Smooth muscle cell (in vitro differentiated cells): ENCODE data around the gene ZBTB37. TPM values are rescaled to one million over a fixed set of nuclear protein-coding genes. Genes with fewer than 3 reads are reported as not detected.

Source experiments
- DNase-seq: peaks from one replicate; lab custom pipeline; 2025; ENCODE audit not compliant: unreplicated experiment; lab: John Stamatoyannopoulos, UW
- H2AFZ ChIP-seq: fragments of 200-600 bp; sonication (generic); 2 replicates; pipeline ENCODE4 v1.6.0; 2016; ENCODE audit warnings: antibody characterized with exemption, low read depth, mild to moderate bottlenecking
- H3F3A ChIP-seq: fragments of 200-600 bp; sonication (generic); 2 replicates; pipeline ENCODE4 v1.6.0; 2017; ENCODE audit warnings: antibody characterized with exemption, low read depth
- H3K27ac ChIP-seq: fragments of 200-600 bp; sonication (generic); 2 replicates; pipeline ENCODE4 v1.5.1; 2016; ENCODE audit warnings: low read depth, mild to moderate bottlenecking
- H3K27me3 ChIP-seq: fragments of 200-600 bp; sonication (generic); 2 replicates; pipeline ENCODE4 v1.6.1; 2016; ENCODE audit warnings: low read depth, mild to moderate bottlenecking
- H3K36me3 ChIP-seq: fragments of 200-600 bp; sonication (generic); 2 replicates; pipeline ENCODE4 v1.5.1; 2016; ENCODE audit warnings: low read depth
- H3K4me1 ChIP-seq: fragments of 200-600 bp; sonication (generic); 2 replicates; pipeline ENCODE4 v1.5.1; 2016; ENCODE audit warnings: low read depth
- H3K4me2 ChIP-seq: fragments of 200-600 bp; sonication (generic); 2 replicates; pipeline ENCODE4 v1.6.0; 2016; ENCODE audit warnings: mild to moderate bottlenecking
- H3K4me3 ChIP-seq: fragments of 200-600 bp; sonication (generic); 2 replicates; pipeline ENCODE4 v1.5.1; 2016; ENCODE audit warnings: mild to moderate bottlenecking
- H3K79me2 ChIP-seq: fragments of 200-600 bp; sonication (generic); 2 replicates; pipeline ENCODE4 v1.6.0; 2016; ENCODE audit warnings: low read depth, mild to moderate bottlenecking
- H3K9ac ChIP-seq: fragments of 200-600 bp; sonication (generic); 2 replicates; pipeline ENCODE4 v1.6.0; 2016; ENCODE audit warnings: low read depth
- H3K9me3 ChIP-seq: fragments of 200-600 bp; sonication (generic); replicated peaks from 2 replicates; pipeline ENCODE4 v1.5.1; 2016; ENCODE audit warnings: low read depth
- H4K20me1 ChIP-seq: fragments of 200-600 bp; sonication (generic); 2 replicates; pipeline ENCODE4 v1.6.0; 2016; ENCODE audit warnings: low read depth
- WGBS: methylation state at CpG from one replicate; pipeline ENCODE4 v1.1.7; 2016; ENCODE audit warnings: low lambda C conversion rate; 5-methylcytosine and 5-hydroxymethylcytosine counted together
- polyA plus RNA-seq: library from polyadenylated mRNA; unstranded; fragments of >200 nt; fragmentation: Nextera tagmentation; extraction: Ambion mirVana; gene quantifications from 2 replicates; pipeline ENCODE4 v1.2.1, GENCODE V29; 2016
- total RNA-seq: library from RNA; depleted of rRNA; stranded (reverse); fragments of >200 nt; gene quantifications from 2 replicates; pipeline ENCODE4 v1.2.3, GENCODE V29; 2014
- TF ChIP-seq, protein P1 (sequence below): fragments of 200-600 bp; sonication (generic); IDR thresholded peaks from 2 replicates; pipeline ENCODE4 v1.5.1; 2017; ENCODE audit warnings: borderline replicate concordance, mild to moderate bottlenecking, antibody characterized with exemption; ENCODE audit not compliant: insufficient read depth, poor library complexity, severe bottlenecking

Gene ZBTB37
- total and polyA plus RNA-seq, 2 experiments from 2014 or later: 0.77 to 6.6 TPM

DNA sequence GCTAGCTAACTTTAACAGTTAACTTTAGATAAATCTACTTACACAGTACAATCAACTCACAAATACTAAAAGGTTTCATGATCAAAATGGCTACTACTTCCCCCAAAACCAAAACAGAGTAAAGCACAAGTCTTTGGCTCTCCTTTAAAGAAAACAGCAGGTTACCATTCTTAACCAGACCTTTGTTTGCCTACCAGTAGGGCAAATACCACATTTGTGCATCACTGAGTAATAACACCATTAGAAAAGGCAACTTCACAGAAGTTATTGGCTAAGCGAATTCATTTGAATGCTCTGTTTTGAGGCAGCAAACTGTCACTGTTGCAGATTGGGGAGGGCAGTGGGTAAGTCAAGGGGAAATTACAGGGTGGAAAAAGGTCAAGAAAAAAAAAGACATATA is 66.3 kb downstream of the ZBTB37 start:
- H3K79me2 ChIP-seq: no peaks in the 10 kb centered on the region
- no peaks in the 10 kb centered on the region for H3K4me1 ChIP-seq
- peaks cover 23% of the 10 kb centered on the region for H3K36me3 ChIP-seq
- H4K20me1 ChIP-seq: no peaks in the 10 kb centered on the region
- no peak overlapping the region for H3K4me3 ChIP-seq
- no peak overlapping the region for H3K27ac ChIP-seq
- H3K9ac ChIP-seq: no peak overlapping the region
- H3K4me2 ChIP-seq: no peak overlapping the region
- WGBS: 88% methylated on average over 1 of the region's 1 CpG
- H3F3A ChIP-seq: no peaks in the 10 kb centered on the region
- no peaks in the 10 kb centered on the region for H3K27me3 ChIP-seq
- no peak for DNase-seq
- no peak overlapping the region for H2AFZ ChIP-seq
- no peaks in the 10 kb centered on the region for H3K9me3 ChIP-seq
- TF ChIP-seq, protein P1, sequence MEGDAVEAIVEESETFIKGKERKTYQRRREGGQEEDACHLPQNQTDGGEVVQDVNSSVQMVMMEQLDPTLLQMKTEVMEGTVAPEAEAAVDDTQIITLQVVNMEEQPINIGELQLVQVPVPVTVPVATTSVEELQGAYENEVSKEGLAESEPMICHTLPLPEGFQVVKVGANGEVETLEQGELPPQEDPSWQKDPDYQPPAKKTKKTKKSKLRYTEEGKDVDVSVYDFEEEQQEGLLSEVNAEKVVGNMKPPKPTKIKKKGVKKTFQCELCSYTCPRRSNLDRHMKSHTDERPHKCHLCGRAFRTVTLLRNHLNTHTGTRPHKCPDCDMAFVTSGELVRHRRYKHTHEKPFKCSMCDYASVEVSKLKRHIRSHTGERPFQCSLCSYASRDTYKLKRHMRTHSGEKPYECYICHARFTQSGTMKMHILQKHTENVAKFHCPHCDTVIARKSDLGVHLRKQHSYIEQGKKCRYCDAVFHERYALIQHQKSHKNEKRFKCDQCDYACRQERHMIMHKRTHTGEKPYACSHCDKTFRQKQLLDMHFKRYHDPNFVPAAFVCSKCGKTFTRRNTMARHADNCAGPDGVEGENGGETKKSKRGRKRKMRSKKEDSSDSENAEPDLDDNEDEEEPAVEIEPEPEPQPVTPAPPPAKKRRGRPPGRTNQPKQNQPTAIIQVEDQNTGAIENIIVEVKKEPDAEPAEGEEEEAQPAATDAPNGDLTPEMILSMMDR: no peak

DNA sequence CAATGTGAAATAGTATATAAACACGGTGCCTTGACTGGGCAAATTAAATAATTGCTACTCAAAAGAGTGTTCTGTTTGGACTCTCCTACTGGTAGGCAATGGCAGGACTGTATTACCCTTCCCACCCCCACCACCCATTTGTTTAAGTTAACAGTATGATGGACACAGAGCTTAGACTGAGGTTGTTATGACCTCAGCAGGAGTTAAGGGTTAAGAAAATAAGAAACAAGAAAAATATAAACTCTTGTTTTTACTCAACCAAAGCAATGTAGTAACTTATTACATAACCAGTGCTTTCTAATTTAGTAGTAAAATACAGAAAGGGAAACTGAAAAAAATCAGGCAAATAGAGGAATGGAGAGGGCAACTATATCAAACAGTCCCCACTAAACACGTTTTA is 68.9 kb downstream of the ZBTB37 start:
- Histone ChIP-seq H3K4me1 (no peaks in the 10 kb centered on the region), H3K36me3 (peaks cover 41% of the 10 kb centered on the region), H4K20me1 (no peaks in the 10 kb centered on the region), H3K27ac (no peak overlapping the region), H3K79me2 (no peaks in the 10 kb centered on the region), H3K9ac (no peak overlapping the region), H2AFZ (no peak overlapping the region), H3K9me3 (no peaks in the 10 kb centered on the region), H3K27me3 (no peaks in the 10 kb centered on the region), H3F3A (no peaks in the 10 kb centered on the region), H3K4me3 (no peak overlapping the region), H3K4me2 (no peak overlapping the region)
- DNase-seq: no peak
- WGBS: 97% methylated on average over 2 of the region's 2 CpGs
- TF ChIP-seq, protein P1: no peak

DNA sequence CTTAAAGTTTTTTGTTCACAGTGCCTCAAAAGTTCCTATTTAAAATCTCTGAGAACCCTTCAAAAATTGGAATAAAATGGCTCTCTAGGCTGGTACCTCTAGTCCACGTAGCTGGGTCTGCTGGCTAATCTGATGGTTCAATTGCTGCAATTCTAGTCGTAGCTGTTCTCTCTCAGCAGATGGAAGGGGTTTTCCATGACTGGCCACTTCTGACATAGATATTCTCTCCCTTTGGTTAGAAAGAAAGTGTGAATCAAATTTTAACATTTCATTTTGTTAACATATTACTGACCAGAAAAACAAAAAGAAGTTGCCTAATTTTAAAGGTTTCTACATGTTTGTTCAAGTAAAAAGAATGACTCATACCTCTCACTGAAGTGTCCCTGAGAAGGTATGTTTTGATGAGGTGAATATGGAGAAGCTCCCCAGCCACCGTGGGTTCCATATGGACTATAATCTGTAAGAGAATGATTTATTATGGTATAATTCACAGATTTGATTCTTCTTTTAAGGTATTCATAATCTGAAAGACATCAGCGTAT is 78.3 kb downstream of the ZBTB37 start:
- Histone ChIP-seq H3K79me2 (no peaks in the 10 kb centered on the region), H3K27me3 (no peaks in the 10 kb centered on the region), H3K9ac (no peak overlapping the region), H4K20me1 (no peaks in the 10 kb centered on the region), H3K4me1 (no peaks in the 10 kb centered on the region), H3K27ac (peak overlapping the region; percentile 13), H2AFZ (no peak overlapping the region), H3F3A (no peaks in the 10 kb centered on the region), H3K4me3 (no peak overlapping the region), H3K36me3 (peaks cover 41% of the 10 kb centered on the region), H3K4me2 (no peak overlapping the region), H3K9me3 (no peaks in the 10 kb centered on the region)
- no peak for DNase-seq
- TF ChIP-seq, protein P1: no peak
- WGBS: 93% methylated on average over 4 of the region's 4 CpGs

DNA sequence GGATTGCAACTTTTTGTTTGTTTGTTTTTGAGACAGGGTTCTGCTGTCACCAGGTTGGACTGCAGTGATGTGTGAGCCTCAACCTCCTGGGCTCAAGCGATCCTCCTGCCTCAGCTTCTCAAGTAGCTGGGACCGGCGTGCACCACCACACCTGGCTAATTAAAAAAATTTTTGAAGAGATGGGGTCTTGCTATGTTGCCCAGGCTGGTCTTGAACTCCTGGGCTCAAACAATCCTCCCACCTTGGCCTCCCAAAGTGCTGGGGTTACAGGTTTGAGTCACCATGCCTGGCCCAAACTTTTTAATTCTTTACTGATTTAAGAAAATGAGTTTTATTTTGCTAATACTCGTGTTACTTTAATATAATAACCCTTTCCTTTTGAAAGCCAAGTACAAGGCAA is 80.4 kb downstream of the ZBTB37 start:
- TF ChIP-seq, protein P1: no peak
- peaks cover 36% of the 10 kb centered on the region for H3K36me3 ChIP-seq

More for the DNA sequence above, 80.4 kb downstream of the ZBTB37 start:
- Histone ChIP-seq H4K20me1 (no peaks in the 10 kb centered on the region), H3F3A (no peaks in the 10 kb centered on the region), H3K4me3 (no peak overlapping the region), H2AFZ (no peak overlapping the region), H3K79me2 (no peaks in the 10 kb centered on the region), H3K9me3 (no peaks in the 10 kb centered on the region), H3K4me1 (no peaks in the 10 kb centered on the region), H3K27me3 (no peaks in the 10 kb centered on the region), H3K27ac (no peak overlapping the region), H3K4me2 (no peak overlapping the region), H3K9ac (no peak overlapping the region)
- WGBS: 98% methylated on average over 4 of the region's 4 CpGs
- no peak for DNase-seq
